A673 (cell line): Measurements from ENCODE around the gene NUBP1. TPM values are rescaled to one million over a fixed set of nuclear protein-coding genes. Genes with fewer than 3 reads are reported as not detected.

ENCODE experiments used
- BruUV-seq: library from RNA; stranded (reverse); fragments of 400-500 nt; replicated peaks from 2 replicates; lab custom pipeline; 2021; lab: Mats Ljungman, UMichigan
- CTCF ChIA-PET: fragments of 300-600 bp; sonication (Branson Sonifier 250); formaldehyde crosslinking; loops from one replicate; lab custom pipeline; 2022; ENCODE audit warnings: antibody characterized with exemption; lab: Charles Lee
- POLR2A ChIA-PET: fragments of 300-600 bp; sonication (Branson Sonifier 250); formaldehyde crosslinking; loops from one replicate; lab custom pipeline; 2022; ENCODE audit warnings: antibody characterized with exemption; ENCODE audit not compliant: low non-redundant PET; lab: Charles Lee
- DNase-seq: peaks from one replicate; pipeline ENCODE4 v3.0.0-alpha.2; 2015; ENCODE audit warnings: low spot score
- H3K27ac ChIP-seq: fragments of 200-600 bp; sonication (generic); 2 replicates; pipeline ENCODE4 v1.5.1; 2016; ENCODE audit warnings: mixed run types, low read depth, mild to moderate bottlenecking, mixed read lengths, antibody characterized with exemption, low read length; ENCODE audit not compliant: poor library complexity, severe bottlenecking
- H3K27me3 ChIP-seq: fragments of 200-600 bp; sonication (generic); replicated peaks from 2 replicates; pipeline ENCODE4 v1.6.1; 2017; ENCODE audit warnings: mixed run types, low read depth, mild to moderate bottlenecking, mixed read lengths, antibody characterized with exemption, low read length; ENCODE audit not compliant: insufficient read depth, poor library complexity
- H3K36me3 ChIP-seq: fragments of 200-600 bp; sonication (generic); 2 replicates; pipeline ENCODE4 v1.6.1; 2016; ENCODE audit warnings: mixed run types, mild to moderate bottlenecking, mixed read lengths, antibody characterized with exemption, low read length; ENCODE audit not compliant: insufficient read depth, poor library complexity, severe bottlenecking
- H3K4me1 ChIP-seq: fragments of 200-600 bp; sonication (generic); 2 replicates; pipeline ENCODE4 v1.6.1; 2017; ENCODE audit warnings: mixed run types, mild to moderate bottlenecking, mixed read lengths, antibody characterized with exemption, low read length; ENCODE audit not compliant: insufficient read depth, poor library complexity, severe bottlenecking
- H3K4me3 ChIP-seq: fragments of 200-600 bp; sonication (generic); 2 replicates; pipeline ENCODE4 v1.5.1; 2016; ENCODE audit warnings: low read depth, mixed run types, mild to moderate bottlenecking, mixed read lengths, low read length; ENCODE audit not compliant: poor library complexity, severe bottlenecking
- H3K9me3 ChIP-seq: fragments of 200-600 bp; sonication (generic); 2 replicates; pipeline ENCODE4 v1.6.1; 2016; ENCODE audit warnings: mixed run types, low read depth, mild to moderate bottlenecking, mixed read lengths, antibody characterized with exemption, low read length; ENCODE audit not compliant: poor library complexity, severe bottlenecking
- EZH2 ChIP-seq: fragments of 200-600 bp; sonication (generic); IDR thresholded peaks from 2 replicates; pipeline ENCODE4 v1.6.1; 2017; ENCODE audit warnings: borderline replicate concordance, low read depth, mild to moderate bottlenecking, mixed read lengths, antibody characterized with exemption, low read length; ENCODE audit not compliant: poor library complexity, severe bottlenecking
- intact Hi-C: fragments of 100-400 bp; cut with micrococcal nuclease; formaldehyde crosslinking; loops from one replicate; pipeline ENCODE4 v1.10.0; 2022; ENCODE audit not compliant: unreplicated experiment
- total RNA-seq: library from RNA; stranded (reverse); gene quantifications from 2 replicates; pipeline ENCODE4 v1.2.3, GENCODE V29; 2021
- TF ChIP-seq, protein P1 (sequence below): fragments of 300-800, 200-600 bp; sonication (generic); conservative IDR thresholded peaks from 2 replicates; pipeline ENCODE4 v1.5.1; 2017; ENCODE audit warnings: low read depth, mild to moderate bottlenecking, antibody characterized with exemption, low read length, moderate library complexity, mixed read lengths

NUBP1 gene
- total RNA-seq, 1 experiment from 2014 or later, result 22.9 TPM

DNA sequence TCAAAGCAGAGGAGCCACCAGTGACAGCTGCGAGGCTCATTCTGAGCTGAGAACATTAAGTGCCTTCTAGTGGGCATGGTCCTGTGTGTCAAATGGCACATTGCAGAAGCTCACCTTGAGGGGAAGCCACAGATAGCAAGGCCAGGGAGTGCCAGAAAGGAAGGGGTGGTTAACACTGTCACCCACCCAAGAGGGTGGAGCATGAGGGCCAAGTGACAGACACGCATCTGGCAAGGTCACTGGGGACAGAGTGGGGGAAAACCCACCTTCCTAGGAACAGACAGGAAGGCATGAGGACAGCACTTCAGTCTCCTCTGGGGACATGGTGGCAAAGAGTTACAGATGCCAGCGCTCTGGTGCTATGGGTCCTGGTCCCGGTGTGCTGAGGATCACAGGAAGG is 22.1 kb downstream of the NUBP1 start:
- DNase-seq, result no peak
- no peak for TF ChIP-seq EZH2
- TF ChIP-seq, protein P1, sequence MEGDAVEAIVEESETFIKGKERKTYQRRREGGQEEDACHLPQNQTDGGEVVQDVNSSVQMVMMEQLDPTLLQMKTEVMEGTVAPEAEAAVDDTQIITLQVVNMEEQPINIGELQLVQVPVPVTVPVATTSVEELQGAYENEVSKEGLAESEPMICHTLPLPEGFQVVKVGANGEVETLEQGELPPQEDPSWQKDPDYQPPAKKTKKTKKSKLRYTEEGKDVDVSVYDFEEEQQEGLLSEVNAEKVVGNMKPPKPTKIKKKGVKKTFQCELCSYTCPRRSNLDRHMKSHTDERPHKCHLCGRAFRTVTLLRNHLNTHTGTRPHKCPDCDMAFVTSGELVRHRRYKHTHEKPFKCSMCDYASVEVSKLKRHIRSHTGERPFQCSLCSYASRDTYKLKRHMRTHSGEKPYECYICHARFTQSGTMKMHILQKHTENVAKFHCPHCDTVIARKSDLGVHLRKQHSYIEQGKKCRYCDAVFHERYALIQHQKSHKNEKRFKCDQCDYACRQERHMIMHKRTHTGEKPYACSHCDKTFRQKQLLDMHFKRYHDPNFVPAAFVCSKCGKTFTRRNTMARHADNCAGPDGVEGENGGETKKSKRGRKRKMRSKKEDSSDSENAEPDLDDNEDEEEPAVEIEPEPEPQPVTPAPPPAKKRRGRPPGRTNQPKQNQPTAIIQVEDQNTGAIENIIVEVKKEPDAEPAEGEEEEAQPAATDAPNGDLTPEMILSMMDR, result no peak
- Histone ChIP-seq H3K27me3 (no peaks in the 10 kb centered on the region), H3K4me1 (no peaks in the 10 kb centered on the region), H3K36me3 (peaks cover 4% of the 10 kb centered on the region), H3K4me3 (no peak overlapping the region), H3K27ac (no peak overlapping the region), H3K9me3 (no peaks in the 10 kb centered on the region)
- no TSS peak for BruUV-seq
- CTCF ChIA-PET, result no interaction called here
- POLR2A ChIA-PET, result no interaction called here
- intact Hi-C loops, result no loop called here

DNA sequence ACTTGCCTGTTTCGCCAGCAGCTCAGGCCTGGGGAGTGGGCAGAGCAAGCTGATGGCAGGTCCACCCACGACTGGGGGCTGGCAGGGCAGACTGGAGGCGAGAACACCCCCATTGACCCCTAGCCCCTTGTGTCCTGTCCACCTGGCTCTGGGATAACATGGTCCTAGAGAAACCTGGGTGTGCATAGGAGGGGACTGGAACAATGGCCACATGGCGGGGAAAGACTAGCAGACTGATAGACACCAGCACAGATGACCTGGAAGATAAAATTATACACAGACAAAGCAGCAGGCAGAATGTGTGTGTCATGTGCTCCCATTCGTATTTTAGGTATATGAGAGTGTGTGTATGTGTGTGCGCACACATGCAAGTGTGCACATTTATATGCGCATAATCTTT is 23.5 kb downstream of the NUBP1 start:
- DNase-seq, result no peak
- H3K27ac ChIP-seq, result no peak overlapping the region
- POLR2A ChIA-PET, result no interaction called here
- no peaks in the 10 kb centered on the region for H3K27me3 ChIP-seq
- H3K9me3 ChIP-seq, result no peaks in the 10 kb centered on the region
- BruUV-seq, result no TSS peak
- H3K4me1 ChIP-seq, result no peaks in the 10 kb centered on the region
- CTCF ChIA-PET, result no interaction called here
- H3K4me3 ChIP-seq, result no peak overlapping the region
- no peak for TF ChIP-seq EZH2
- TF ChIP-seq, protein P1, result no peak
- H3K36me3 ChIP-seq, result no peaks in the 10 kb centered on the region
- intact Hi-C loops, result no loop called here

DNA sequence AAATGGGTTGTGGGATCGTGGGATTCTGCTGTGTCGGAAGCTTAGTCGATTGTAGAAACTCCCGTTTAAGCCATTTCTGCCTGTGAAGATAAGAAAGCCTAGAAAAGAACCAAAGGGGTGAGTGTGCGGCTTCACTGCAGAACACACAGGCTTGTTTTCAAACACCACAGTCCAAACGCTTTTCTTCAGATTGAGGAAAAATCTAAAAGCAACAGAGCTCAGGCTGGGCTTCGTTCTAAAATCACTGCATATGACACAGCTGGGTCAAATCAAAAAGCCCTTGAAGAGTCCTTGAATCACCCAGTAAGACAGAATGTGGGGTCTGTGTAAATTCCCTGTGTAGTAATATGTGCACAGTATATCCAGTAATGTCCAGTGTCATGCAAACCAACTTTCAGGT is 25.7 kb downstream of the NUBP1 start:
- no peak for DNase-seq
- intact Hi-C loops, result no loop called here
- BruUV-seq, result no TSS peak
- no peaks in the 10 kb centered on the region for H3K36me3 ChIP-seq
- ChIA-PET POLR2A (no interaction called here), CTCF (no interaction called here)
- no peak overlapping the region for H3K4me3 ChIP-seq
- H3K27ac ChIP-seq, result no peak overlapping the region
- no peaks in the 10 kb centered on the region for H3K4me1 ChIP-seq
- no peaks in the 10 kb centered on the region for H3K9me3 ChIP-seq
- H3K27me3 ChIP-seq, result no peaks in the 10 kb centered on the region
- TF ChIP-seq EZH2, result no peak
- TF ChIP-seq, protein P1, result no peak
